ENCODE results near the gene HOXA5.

GRCh38 chr7:27159266-27160144 is 16.0 kb upstream of the HOXA5 start:
- TF ChIP-seq POLR2AphosphoS5 (IDR thresholded peaks at IDR 0.05) (no peak), CTCF (IDR thresholded peaks at IDR 0.05) (no peak), POLR2A (IDR thresholded peaks at IDR 0.05) (no peak), EP300 (IDR thresholded peaks at IDR 0.05) (no peak)
